ENCODE data around the gene KDM5C. TPM values are rescaled to one million over a fixed set of nuclear protein-coding genes. Genes with fewer than 3 reads are reported as not detected.

Gene KDM5C
- total RNA-seq, 1 donor from 2014 or later: 123 TPM

DNA sequence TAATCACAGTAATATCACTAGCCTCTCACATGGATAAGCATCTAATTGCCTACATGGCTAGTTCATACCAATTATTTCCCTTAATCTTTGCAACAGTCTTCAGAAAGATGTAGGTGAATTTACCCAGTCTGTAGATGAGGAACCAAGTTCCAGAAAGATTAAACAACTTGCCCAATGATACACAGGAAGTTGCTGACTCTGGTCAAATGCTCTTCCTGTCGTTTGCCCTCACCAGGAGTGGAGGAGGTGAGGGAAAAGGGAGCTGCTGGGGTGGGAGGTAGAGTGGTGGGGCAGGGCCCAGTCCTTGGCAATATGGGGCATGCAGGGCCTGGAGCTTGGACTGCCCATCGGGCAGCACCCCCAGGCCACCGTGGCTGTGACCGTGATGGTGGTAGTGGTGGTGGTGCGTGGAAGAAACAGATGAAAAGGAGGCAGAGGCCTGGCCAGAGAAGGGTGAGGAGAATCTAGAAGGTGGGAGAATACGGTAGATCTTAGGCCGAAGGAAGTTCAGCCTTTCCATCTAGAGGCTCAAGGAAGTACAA, 2.3 kb upstream of the KDM5C start:
- Histone ChIP-seq H3K9me3 (no peaks in the 10 kb centered on the region), H3K4me1 (peaks cover 26% of the 10 kb centered on the region), H3K27ac (no peak overlapping the region), H3K27me3 (no peaks in the 10 kb centered on the region), H3K36me3 (no peaks in the 10 kb centered on the region), H3K4me3 (no peak overlapping the region)
- TF ChIP-seq POLR2A (IDR thresholded peaks at IDR 0.05) (no peak), POLR2AphosphoS5 (IDR thresholded peaks at IDR 0.05; ENCODE audit: insufficient read depth in 1 of 2, low read depth in 1 of 2) (no peak)
- TF ChIP-seq, protein P1, sequence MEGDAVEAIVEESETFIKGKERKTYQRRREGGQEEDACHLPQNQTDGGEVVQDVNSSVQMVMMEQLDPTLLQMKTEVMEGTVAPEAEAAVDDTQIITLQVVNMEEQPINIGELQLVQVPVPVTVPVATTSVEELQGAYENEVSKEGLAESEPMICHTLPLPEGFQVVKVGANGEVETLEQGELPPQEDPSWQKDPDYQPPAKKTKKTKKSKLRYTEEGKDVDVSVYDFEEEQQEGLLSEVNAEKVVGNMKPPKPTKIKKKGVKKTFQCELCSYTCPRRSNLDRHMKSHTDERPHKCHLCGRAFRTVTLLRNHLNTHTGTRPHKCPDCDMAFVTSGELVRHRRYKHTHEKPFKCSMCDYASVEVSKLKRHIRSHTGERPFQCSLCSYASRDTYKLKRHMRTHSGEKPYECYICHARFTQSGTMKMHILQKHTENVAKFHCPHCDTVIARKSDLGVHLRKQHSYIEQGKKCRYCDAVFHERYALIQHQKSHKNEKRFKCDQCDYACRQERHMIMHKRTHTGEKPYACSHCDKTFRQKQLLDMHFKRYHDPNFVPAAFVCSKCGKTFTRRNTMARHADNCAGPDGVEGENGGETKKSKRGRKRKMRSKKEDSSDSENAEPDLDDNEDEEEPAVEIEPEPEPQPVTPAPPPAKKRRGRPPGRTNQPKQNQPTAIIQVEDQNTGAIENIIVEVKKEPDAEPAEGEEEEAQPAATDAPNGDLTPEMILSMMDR (IDR thresholded peaks at IDR 0.05): no peak
- DNase-seq (ENCODE audit: extremely low spot score in 2 of 2): no peak
- intact Hi-C loops (cut with DNase I): no loop called here

GRCh38 chrX:53223955-53224859, 800 bp downstream of the KDM5C start:
- Histone ChIP-seq H3K36me3 (peaks cover 0 to 11% of the 10 kb centered on the region in 2 donors), H3K27ac (peak overlapping the region; percentile 84), H3K4me3 (peak overlapping the region; percentile 68 to 94), H3K27me3 (no peaks in the 10 kb centered on the region), H3K4me1 (peaks cover 37% of the 10 kb centered on the region), H3K9me3 (no peaks in the 10 kb centered on the region)
- no peak for DNase-seq (ENCODE audit: extremely low spot score in 2 of 2)
- intact Hi-C loops (cut with DNase I): no loop called here
- TF ChIP-seq, protein P1 (IDR thresholded peaks at IDR 0.05): no peak
- TF ChIP-seq POLR2A (IDR thresholded peaks at IDR 0.05) (no peak), POLR2AphosphoS5 (IDR thresholded peaks at IDR 0.05; ENCODE audit: insufficient read depth in 1 of 2, low read depth in 1 of 2) (no peak)

DNA sequence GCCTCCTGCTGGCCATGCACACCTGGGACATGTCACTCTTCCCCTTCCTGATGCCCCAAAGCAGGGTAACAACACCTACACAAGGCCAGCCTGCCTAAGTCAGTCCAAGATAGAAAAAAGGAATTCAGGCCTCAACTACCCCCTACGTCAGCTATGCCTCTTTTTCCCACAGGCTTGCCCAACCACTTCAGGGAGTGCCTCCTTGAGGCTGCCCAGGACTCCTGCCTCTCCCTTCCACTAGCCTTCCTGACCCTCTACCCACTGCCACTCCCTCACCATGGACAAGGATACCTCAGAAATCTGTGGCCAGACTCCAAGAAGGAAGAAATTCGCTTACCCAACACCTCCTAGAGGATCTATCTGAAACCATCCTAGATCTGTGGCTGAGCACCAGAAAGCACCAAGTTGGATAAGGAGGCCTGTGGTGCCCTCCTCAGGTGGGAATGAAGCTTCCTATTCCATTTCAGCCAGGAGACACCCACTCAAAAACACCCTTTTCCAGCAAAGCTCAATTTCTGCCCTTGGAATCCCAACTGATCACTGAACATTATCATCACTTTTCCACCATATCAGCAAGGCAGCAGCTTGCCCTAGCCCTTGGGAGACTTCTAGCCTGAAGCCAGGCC, 1.8 kb downstream of the KDM5C start:
- TF ChIP-seq POLR2AphosphoS5 (IDR thresholded peaks at IDR 0.05; ENCODE audit: insufficient read depth in 1 of 2, low read depth in 1 of 2) (no peak), POLR2A (IDR thresholded peaks at IDR 0.05) (no peak)
- TF ChIP-seq, protein P1 (IDR thresholded peaks at IDR 0.05): no peak
- DNase-seq (ENCODE audit: extremely low spot score in 2 of 2): peak in 1 of 2 donors; percentile 71
- Histone ChIP-seq H3K36me3 (peaks cover 0 to 20% of the 10 kb centered on the region in 2 donors), H3K4me3 (peak overlapping the region; percentile 68 to 94), H3K4me1 (peaks cover 37% of the 10 kb centered on the region), H3K9me3 (no peaks in the 10 kb centered on the region), H3K27me3 (no peaks in the 10 kb centered on the region), H3K27ac (peak overlapping the region; percentile 28)
- intact Hi-C loops (cut with DNase I): no loop called here

- Histone ChIP-seq H3K4me3 (no peak overlapping the region), H3K4me1 (no peaks in the 10 kb centered on the region), H3K27ac (no peak overlapping the region), H3K27me3 (no peaks in the 10 kb centered on the region), H3K36me3 (peaks cover 4 to 86% of the 10 kb centered on the region in 2 donors), H3K9me3 (no peaks in the 10 kb centered on the region)
- TF ChIP-seq POLR2AphosphoS5 (IDR thresholded peaks at IDR 0.05; ENCODE audit: insufficient read depth in 1 of 2, low read depth in 1 of 2) (no peak), POLR2A (IDR thresholded peaks at IDR 0.05) (no peak)
- TF ChIP-seq, protein P1 (IDR thresholded peaks at IDR 0.05): no peak
- intact Hi-C loops (cut with DNase I): no loop called here
- no peak for DNase-seq (ENCODE audit: extremely low spot score in 2 of 2)
These were observed 13.5 kb downstream of the KDM5C start for GRCh38 chrX:53211391-53211978.
